SK-N-SH treated with all-trans-retinoic acid at 6 μM for 48 hours (cell line): Measurements from ENCODE around the gene KRT14.
"Not testable (repeated sequence)": the region's sequence is repeated elsewhere in the genome, so short reads cannot be mapped to it uniquely, and the experiment has no call there.

ENCODE experiments used
- ATAC-seq: fragments of 200-7000 bp; cut with Tn5 transposase; 3 replicates; pipeline ENCODE4 v1.9.1; 2020; ENCODE audit warnings: mild to moderate bottlenecking, moderate library complexity
- ARNTL ChIP-seq: fragments of 450-650 bp; formaldehyde crosslinking; IDR thresholded peaks from 2 replicates; pipeline ENCODE4 v1.5.0; 2020; ENCODE audit warnings: low read depth, mild to moderate bottlenecking, moderate library complexity, borderline replicate concordance
- BACH2 ChIP-seq: fragments of 250-450 bp; sonication (Bioruptor Pico); IDR thresholded peaks from 2 replicates; pipeline ENCODE4 v1.9.0; 2021; ENCODE audit warnings: mild to moderate bottlenecking, borderline replicate concordance
- CREB5 ChIP-seq: fragments of 250-450 bp; sonication (Bioruptor Pico); IDR thresholded peaks from 2 replicates; pipeline ENCODE4 v1.5.1; 2020; ENCODE audit warnings: low read depth, mild to moderate bottlenecking, moderate library complexity
- CSRNP3 ChIP-seq: fragments of 250-450 bp; sonication (Bioruptor Pico); IDR thresholded peaks from 2 replicates; pipeline ENCODE4 v1.5.1; 2021; ENCODE audit warnings: mild to moderate bottlenecking, moderate library complexity
- ESRRG ChIP-seq: fragments of 250-450 bp; sonication (Bioruptor Pico); IDR thresholded peaks from 2 replicates; pipeline ENCODE4 v1.6.1; 2021; ENCODE audit warnings: mild to moderate bottlenecking
- GLIS3 ChIP-seq: fragments of 250-450 bp; sonication (Bioruptor Pico); IDR thresholded peaks from 2 replicates; pipeline ENCODE4 v1.5.0; 2020; ENCODE audit warnings: mild to moderate bottlenecking, moderate library complexity
- ISL1 ChIP-seq: fragments of 250-450 bp; sonication (Bioruptor Pico); IDR thresholded peaks from 2 replicates; pipeline ENCODE4 v2.1.2; 2022; ENCODE audit warnings: mild to moderate bottlenecking, moderate library complexity
- OSR1 ChIP-seq: fragments of 250-450 bp; sonication (Bioruptor Pico); IDR thresholded peaks from 2 replicates; pipeline ENCODE4 v1.8.0; 2022; ENCODE audit warnings: moderate library complexity, mild to moderate bottlenecking, inconsistent platforms
- PATZ1 ChIP-seq: fragments of 250-450 bp; sonication (Bioruptor Pico); IDR thresholded peaks from 2 replicates; pipeline ENCODE4 v1.8.0; 2020; ENCODE audit warnings: mild to moderate bottlenecking, moderate library complexity, borderline replicate concordance
- POU6F1 ChIP-seq: fragments of 250-450 bp; sonication (Bioruptor Pico); IDR thresholded peaks from 2 replicates; pipeline ENCODE4 v1.8.0; 2021; ENCODE audit warnings: low read depth, mild to moderate bottlenecking, moderate library complexity, borderline replicate concordance
- PPARA ChIP-seq: fragments of 250-450 bp; sonication (Bioruptor Pico); IDR thresholded peaks from 2 replicates; pipeline ENCODE4 v1.5.0; 2020; ENCODE audit warnings: mild to moderate bottlenecking, borderline replicate concordance
- RARB ChIP-seq: fragments of 250-450 bp; sonication (Bioruptor Pico); IDR thresholded peaks from 2 replicates; pipeline ENCODE4 v1.8.0; 2021; ENCODE audit warnings: mild to moderate bottlenecking, moderate library complexity
- SNAI2 ChIP-seq: fragments of 250-450 bp; sonication (Bioruptor Pico); IDR thresholded peaks from 2 replicates; pipeline ENCODE4 v1.5.0; 2020; ENCODE audit warnings: mild to moderate bottlenecking, moderate library complexity
- TCF4 ChIP-seq: fragments of 250-450 bp; sonication (Bioruptor Pico); IDR thresholded peaks from 2 replicates; pipeline ENCODE4 v1.8.0; 2021; ENCODE audit warnings: mild to moderate bottlenecking, moderate library complexity, borderline replicate concordance
- TOX ChIP-seq: fragments of 250-450 bp; sonication (Bioruptor Pico); IDR thresholded peaks from 2 replicates; pipeline ENCODE4 v1.8.0; 2021; ENCODE audit warnings: mild to moderate bottlenecking, moderate library complexity, borderline replicate concordance
- ZC3H10 ChIP-seq: fragments of 250-450 bp; sonication (Bioruptor Pico); IDR thresholded peaks from 2 replicates; pipeline ENCODE4 v1.5.1; 2021; ENCODE audit warnings: mild to moderate bottlenecking, moderate library complexity
- ZFP3 ChIP-seq: fragments of 250-450 bp; sonication (Bioruptor Pico); IDR thresholded peaks from 2 replicates; pipeline ENCODE4 v1.5.0; 2020; ENCODE audit warnings: mild to moderate bottlenecking, moderate library complexity
- ZFP30 ChIP-seq: fragments of 450-650 bp; formaldehyde crosslinking; IDR thresholded peaks from 2 replicates; pipeline ENCODE4 v1.5.0; 2022; ENCODE audit warnings: mild to moderate bottlenecking, moderate library complexity
- ZNF565 ChIP-seq: fragments of 450-650 bp; formaldehyde crosslinking; conservative IDR thresholded peaks from 2 replicates; pipeline ENCODE4 v1.5.0; 2020; ENCODE audit warnings: low read depth, mild to moderate bottlenecking, moderate library complexity
- ZNF70 ChIP-seq: fragments of 450-650 bp; formaldehyde crosslinking; IDR thresholded peaks from 2 replicates; pipeline ENCODE4 v1.5.0; 2020; ENCODE audit warnings: mild to moderate bottlenecking, moderate library complexity

The KRT14 gene

GRCh38 chr17:41621916-41622315 is 35.2 kb upstream of the KRT14 start:
- no peak for TF ChIP-seq ZFP3 (CRISPR knock-in tag)
- TF ChIP-seq RARB = no peak
- TF ChIP-seq POU6F1 (CRISPR knock-in tag) = no peak
- no peak for TF ChIP-seq ZNF565 (CRISPR knock-in tag)
- no peak for TF ChIP-seq PPARA (CRISPR knock-in tag)
- TF ChIP-seq TOX (CRISPR knock-in tag) = no peak
- TF ChIP-seq ZNF70 (CRISPR knock-in tag) = no peak
- no peak for TF ChIP-seq ISL1
- TF ChIP-seq GLIS3 (CRISPR knock-in tag) = no peak
- TF ChIP-seq PATZ1 (CRISPR knock-in tag) = no peak
- no peak for TF ChIP-seq ARNTL (CRISPR knock-in tag)
- TF ChIP-seq ZC3H10 (CRISPR knock-in tag) = no peak
- TF ChIP-seq ZFP30 = no peak
- no peak for TF ChIP-seq OSR1 (CRISPR knock-in tag)
- no peak for TF ChIP-seq CSRNP3 (CRISPR knock-in tag)
- no peak for TF ChIP-seq ESRRG (CRISPR knock-in tag)
- no peak for TF ChIP-seq CREB5
- TF ChIP-seq SNAI2 (CRISPR knock-in tag) = no peak
- no peak for TF ChIP-seq BACH2
- TF ChIP-seq TCF4 (CRISPR knock-in tag) = no peak
- no peak for ATAC-seq

GRCh38 chr17:41621435-41621817 is 34.7 kb upstream of the KRT14 start:
- not testable (repeated sequence) for ATAC-seq

GRCh38 chr17:41620583-41621434 is 34.1 kb upstream of the KRT14 start:
- no peak for ATAC-seq
- TF ChIP-seq ZFP30 (no peak), ZC3H10 (CRISPR knock-in tag) (no peak)

GRCh38 chr17:41619927-41620582 is 33.4 kb upstream of the KRT14 start:
- ATAC-seq = not testable (repeated sequence)
